ENCODE data around the gene DNAJB12.
"Not testable (repeated sequence)": the region's sequence is repeated elsewhere in the genome, so short reads cannot be mapped to it uniquely, and the experiment has no call there.

GRCh38 chr10:72346117-72346516, 8.6 kb downstream of the DNAJB12 start:
- TF ChIP-seq RBBP5, STAT1 (conservative IDR thresholded peaks at IDR 0.05): not testable (repeated sequence)
- TF ChIP-seq, protein P1, sequence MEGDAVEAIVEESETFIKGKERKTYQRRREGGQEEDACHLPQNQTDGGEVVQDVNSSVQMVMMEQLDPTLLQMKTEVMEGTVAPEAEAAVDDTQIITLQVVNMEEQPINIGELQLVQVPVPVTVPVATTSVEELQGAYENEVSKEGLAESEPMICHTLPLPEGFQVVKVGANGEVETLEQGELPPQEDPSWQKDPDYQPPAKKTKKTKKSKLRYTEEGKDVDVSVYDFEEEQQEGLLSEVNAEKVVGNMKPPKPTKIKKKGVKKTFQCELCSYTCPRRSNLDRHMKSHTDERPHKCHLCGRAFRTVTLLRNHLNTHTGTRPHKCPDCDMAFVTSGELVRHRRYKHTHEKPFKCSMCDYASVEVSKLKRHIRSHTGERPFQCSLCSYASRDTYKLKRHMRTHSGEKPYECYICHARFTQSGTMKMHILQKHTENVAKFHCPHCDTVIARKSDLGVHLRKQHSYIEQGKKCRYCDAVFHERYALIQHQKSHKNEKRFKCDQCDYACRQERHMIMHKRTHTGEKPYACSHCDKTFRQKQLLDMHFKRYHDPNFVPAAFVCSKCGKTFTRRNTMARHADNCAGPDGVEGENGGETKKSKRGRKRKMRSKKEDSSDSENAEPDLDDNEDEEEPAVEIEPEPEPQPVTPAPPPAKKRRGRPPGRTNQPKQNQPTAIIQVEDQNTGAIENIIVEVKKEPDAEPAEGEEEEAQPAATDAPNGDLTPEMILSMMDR (IDR thresholded peaks at IDR 0.05 in 2 of 3, conservative IDR thresholded peaks at IDR 0.05 in 1 of 3; ENCODE audit: control insufficient read depth in 2 of 3, extremely low read depth in 1 of 3, insufficient read depth in 1 of 3, low read depth in 3 of 3, low read length in 3 of 3), result not testable (repeated sequence)

All from GM12878 (cell line).